Stimulated activated CD4-positive, alpha-beta T cell treated with anti-CD3 and anti-CD28 coated beads, Interleukin-4, amount 100 ng/mL, for 24 hours (primary cell): ENCODE measurements around the gene STARD5.

Experiments used
- DNase-seq: peaks from one replicate; pipeline ENCODE4 v3.0.0-alpha.2; 2020

The STARD5 gene

DNA sequence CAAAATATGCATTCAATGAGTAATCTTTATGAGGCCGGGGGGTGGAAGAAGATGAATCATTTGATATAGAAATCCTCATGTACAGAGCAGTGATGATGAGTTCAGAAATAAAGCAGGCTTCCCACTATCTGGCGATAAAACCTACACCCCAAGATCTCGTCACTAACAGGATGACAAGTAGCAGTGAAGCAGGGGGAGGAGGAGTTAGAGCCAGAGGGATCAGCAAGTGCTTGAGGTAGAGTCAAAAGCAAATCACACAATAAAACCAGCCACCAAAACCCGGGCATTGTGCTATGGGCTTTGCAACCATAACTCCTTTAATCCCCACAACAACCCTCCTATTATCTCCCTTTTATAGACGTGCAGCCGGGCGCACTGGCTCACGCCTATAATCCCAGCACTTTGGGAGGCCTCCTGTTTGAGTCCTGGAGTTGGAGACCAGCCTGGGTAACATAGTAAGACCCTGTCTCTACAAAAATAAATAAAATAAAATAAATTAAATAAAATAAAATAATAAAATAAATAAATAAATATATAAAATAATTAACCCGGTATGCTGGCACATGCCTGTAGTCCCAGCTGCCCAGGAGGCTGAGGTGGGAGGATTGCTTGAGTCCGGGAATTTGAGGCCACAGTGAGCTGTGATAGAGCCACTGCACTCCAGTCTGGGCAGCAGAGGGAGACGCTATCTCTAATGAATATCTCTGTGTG, 53.0 kb downstream of the STARD5 start:
- peak; percentile 29 for DNase-seq

DNA sequence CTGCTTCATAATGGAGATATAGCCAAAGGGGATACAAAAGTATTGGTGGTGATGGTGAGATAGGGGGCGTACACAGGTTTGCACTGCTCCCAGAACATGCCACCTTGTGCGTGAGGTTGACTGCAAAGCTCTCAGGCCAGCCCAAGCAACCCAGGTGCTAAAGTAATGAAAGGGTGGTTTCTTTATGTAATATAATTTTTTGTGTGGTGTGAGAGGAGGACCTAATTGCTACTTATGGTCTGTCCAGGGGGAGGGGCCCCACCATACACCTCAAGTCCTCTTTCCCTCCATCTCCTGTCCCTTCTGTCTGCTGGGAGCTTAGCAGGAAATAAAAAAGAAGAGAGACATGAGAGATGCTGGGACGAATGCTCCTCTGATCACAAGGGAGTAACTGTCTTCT, 53.8 kb downstream of the STARD5 start:
- no peak for DNase-seq

DNA sequence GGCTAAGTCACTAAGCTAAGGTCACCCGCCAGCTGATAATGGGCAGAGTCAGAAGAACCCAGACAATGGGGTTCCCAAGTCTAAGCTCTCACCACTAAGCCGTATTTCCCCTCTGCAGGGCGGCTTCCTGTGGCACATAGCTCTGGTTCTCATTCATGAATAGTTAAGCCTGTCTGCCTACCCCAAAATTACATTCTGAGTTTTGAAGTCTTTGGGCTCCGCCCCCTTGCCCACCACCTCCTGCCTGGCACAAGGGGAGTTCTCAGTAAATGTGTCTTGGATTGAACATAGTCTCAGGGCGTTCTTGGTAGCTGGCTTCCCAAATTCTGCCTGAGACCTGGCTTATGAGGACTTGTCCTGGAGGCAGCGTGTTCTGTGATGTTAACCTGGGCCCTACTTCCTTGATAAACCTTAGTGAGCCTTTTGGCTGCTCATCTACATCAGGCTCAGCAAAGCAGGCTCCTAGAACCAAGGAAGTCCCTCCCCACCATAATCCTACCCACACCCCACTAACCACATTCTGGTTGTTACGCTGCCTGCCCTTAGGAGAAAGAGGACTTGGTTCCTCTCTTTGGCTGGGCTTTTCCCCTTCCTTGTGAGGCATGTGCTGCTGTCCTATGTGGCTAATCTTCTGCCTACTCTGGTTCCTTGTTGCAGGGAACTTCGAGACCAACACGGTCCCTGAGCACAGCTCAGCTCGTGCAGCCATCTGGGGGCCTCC, 54.9 kb downstream of the STARD5 start:
- DNase-seq = no peak

DNA sequence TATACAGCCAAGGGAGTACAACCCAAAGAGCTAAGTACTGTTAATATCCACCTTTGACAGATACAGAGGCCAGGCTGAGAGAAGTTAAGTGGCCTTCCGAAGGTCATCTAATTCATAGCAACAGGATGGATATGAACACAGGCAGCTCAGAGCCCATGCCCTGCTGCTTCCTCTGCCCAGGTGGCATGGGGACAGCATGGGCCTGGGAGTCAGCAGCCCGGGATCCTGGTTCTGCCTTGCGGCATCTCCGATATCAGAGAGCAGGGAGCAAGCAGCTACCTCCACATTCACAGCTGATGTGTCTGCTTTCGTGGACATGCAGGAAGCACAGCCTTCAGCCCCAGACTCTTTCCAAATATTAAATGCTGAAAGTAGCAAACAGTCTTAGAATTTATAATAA, 55.6 kb downstream of the STARD5 start:
- DNase-seq = no peak

DNA sequence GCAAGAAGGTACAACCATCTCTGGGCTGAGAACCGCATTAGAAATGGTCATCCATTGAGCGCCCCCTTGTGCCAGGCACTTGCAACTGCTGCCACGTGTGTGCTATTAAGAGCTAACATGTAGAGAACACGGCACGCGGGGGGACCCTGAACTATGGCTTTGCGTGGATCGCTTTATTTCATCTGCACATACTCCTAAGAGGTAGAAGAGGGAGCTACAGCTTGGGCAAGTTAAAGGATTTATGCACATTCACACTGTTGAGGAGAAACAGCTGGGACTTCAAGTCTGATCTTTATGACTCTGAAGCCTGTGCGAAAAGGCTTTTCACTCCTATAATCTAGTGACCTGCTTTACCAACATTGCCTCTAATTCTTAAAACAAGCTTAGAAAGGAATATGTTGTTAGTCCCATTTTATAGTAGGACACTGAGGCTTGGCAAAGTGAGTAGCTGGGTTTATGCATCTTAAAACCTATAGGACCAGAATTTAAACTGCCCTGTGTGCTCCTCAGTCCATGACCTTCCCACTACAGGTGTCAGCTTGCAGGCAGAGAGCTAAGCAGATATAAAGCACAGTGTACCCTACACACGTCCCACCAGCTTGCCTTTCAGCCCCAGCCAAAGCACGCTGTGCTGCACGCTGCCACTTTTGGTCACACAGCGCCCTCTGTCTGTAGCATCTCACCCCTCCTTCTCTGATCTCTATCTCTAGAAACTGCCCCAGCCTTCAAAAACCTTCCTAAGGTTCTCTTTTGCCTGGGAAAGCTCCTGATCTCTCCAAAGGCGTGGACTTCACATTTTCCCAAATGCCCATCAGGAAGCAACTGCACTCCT, 57.8 kb downstream of the STARD5 start:
- peak; percentile 89 for DNase-seq

DNA sequence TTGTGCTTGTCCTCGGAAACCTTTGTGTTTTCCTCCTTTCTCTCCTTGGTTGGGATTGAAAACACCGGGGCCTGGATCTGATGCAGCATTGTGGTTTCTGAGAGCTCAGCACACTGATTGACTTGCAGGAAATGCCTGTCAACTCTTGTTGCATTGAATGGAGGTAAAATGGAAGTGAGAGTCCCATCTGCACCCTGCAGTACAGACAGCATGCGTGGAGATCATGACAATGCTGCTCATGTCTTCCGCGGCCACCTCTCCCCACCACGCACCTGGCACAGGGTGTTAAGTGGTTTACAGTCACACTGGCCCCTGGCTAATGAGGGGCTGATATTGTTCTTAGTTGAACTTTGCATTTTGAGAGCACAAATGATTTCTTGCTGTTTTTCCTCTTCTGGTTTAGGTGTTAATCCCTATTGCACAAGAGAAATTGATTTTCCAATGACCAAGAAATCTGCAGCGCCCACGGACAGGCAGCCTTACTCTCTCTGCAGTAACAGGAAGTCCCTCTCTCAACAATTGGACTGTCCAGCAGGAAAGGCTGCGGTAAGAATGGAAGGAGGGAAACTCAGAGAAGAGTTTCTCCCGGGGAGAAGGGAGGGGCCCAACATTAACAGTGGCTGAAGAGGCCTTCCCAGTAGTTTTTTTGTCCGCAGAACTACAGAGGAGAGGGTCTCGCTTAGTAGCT, 58.5 kb downstream of the STARD5 start:
- no peak for DNase-seq

DNA sequence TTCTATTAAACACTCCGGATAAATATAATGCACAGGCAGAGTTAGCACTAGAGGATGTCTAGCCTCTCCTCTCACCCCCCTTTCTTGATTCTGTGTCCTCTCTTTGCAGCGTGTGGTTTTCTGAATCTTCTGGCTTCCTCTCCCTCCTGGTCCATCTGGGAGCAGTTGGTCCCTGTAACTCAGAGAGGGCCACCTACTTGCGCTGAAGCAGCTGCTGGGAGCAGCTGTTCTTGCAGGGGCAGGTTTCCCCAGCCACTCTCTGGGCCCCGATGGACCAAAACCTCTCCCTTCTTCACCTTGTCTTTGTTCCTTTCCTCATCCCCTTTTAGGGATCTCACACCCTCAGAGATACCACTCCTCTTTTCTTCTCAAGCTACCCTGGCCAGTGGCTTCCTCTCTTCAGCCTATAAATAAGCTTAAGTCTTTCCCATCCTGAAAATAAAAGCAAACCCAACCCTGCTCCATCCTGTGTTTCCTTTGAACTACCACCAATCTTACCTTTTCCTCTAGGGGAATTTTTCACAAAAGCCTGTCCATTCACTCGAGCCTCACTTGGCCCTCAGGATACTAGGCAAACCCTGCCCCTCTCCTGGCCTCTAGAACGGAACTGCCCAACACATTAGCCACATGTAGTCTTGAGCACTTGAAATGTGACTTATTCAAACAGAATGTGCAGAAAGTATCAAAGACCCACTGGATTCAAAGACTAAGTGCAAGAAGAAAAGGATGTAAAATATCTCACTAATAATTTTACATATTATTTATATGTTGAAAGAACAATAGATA, 59.7 kb downstream of the STARD5 start:
- no peak for DNase-seq

DNA sequence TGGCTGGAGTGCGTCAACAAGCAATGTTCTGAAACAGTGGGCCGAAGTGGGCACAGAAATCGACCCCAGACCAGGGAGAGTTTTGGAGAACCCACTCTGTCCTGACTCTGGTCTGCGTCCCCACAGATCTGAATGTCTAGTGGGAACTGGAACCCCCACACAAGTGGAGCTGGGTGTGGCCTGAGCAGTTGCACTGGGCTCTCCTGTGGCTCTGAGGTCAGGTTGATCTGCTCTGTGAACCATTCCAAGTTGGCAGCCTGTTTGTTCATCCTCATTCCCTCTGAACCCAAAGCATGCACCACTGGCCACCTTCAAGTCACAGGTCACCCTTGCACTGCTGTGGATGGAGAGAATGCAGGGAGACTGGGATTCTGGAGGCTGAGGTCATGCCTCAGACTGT, 60.5 kb downstream of the STARD5 start:
- DNase-seq = no peak

DNA sequence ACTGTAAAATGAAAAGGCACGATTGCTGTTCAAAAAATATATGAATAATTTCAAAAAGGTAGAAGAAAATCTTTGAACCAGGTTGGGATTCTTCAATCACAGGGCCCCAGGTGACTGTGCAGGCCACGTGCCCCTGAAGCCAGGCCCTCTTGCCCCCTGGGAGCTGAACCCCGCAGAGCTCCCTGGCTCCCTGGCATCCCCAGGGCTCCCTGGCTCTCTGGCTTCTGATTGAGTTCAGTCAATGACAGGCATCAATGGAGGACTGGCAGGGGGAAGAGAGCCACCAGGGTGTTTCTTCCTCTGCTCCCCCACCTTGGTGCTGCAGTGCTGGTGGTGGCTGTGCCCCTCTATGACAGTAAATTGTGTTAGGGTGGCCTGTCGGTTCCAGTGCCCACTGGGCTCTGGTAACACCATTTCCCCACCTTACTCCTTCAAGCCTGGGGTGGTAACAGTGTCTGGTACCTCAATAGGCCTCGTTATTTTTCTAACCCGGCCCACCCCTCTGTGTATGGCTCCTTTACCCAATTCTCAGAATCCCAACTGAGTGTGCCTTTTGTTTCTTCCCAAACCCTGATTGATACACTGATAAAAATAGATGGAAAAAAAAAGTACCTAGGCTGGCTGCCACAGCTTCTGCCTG, 62.6 kb downstream of the STARD5 start:
- no peak for DNase-seq

DNA sequence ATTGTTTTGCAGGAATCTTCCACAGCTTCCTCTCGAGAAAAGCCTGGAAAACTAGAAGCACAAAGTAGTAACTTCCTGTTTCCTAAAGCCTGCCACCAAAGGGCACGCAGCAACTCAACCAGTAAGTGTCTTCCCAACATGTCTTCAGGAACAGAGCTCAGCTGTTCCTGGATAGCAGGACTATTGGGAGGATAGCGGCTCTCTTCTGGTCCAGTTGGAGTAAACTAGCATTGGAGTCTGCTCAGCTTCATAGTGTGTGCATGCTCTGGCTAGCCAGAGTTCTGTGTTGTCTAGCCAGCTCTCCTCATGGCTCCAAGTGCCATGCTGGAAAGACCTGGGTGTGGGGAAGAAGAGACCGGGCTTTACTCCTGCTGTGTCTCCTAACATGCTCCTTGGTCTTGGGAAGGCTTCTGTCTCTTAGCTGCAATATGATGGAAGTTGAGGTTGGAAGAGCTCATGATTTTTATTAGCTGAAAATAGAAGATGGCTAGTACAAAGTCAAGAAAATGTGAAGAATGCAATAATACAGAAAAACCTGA, 64.1 kb downstream of the STARD5 start:
- DNase-seq = no peak
